Amniotic epithelial cell (primary cell): ENCODE measurements around the gene RRAS2.
A peak's percentile ranks its signal among the peaks of the same experiment; 100 is the strongest.

ENCODE experiments used
- DNase-seq: peaks from one replicate; pipeline ENCODE4 v3.0.0-alpha.2; 2010; ENCODE audit warnings: low read depth

Gene RRAS2

GRCh38 chr11:14336507-14337503, 22.2 kb downstream of the RRAS2 start:
- DNase-seq = peak; percentile 93

- DNase-seq = no peak
Observed at GRCh38 chr11:14335712-14336111, 23.3 kb downstream of the RRAS2 start.

GRCh38 chr11:14334893-14335292, 24.1 kb downstream of the RRAS2 start:
- no peak for DNase-seq

- DNase-seq = no peak
Observed at GRCh38 chr11:14334192-14334591, 24.8 kb downstream of the RRAS2 start.

- no peak for DNase-seq
Observed at GRCh38 chr11:14331476-14332136, 27.4 kb downstream of the RRAS2 start.

GRCh38 chr11:14330881-14331280, 28.1 kb downstream of the RRAS2 start:
- DNase-seq = no peak

GRCh38 chr11:14329702-14330101, 29.3 kb downstream of the RRAS2 start:
- no peak for DNase-seq

- DNase-seq = no peak
Observed at GRCh38 chr11:14327116-14327515, 31.9 kb downstream of the RRAS2 start.

- no peak for DNase-seq
Observed at GRCh38 chr11:14323118-14323676, 35.8 kb downstream of the RRAS2 start.

GRCh38 chr11:14322510-14322909, 36.5 kb downstream of the RRAS2 start:
- no peak for DNase-seq

GRCh38 chr11:14320020-14320419, 39.0 kb downstream of the RRAS2 start:
- DNase-seq = no peak

- DNase-seq = peak; percentile 29
Observed at GRCh38 chr11:14318581-14318981, 40.4 kb downstream of the RRAS2 start.

- no peak for DNase-seq
Observed at GRCh38 chr11:14317659-14318325, 41.2 kb downstream of the RRAS2 start.

GRCh38 chr11:14315130-14315529, 43.9 kb downstream of the RRAS2 start:
- no peak for DNase-seq

- no peak for DNase-seq
Observed at GRCh38 chr11:14314127-14314526, 44.9 kb downstream of the RRAS2 start.

- DNase-seq = no peak
Observed at GRCh38 chr11:14312736-14313438, 46.1 kb downstream of the RRAS2 start.

GRCh38 chr11:14310679-14311078, 48.3 kb downstream of the RRAS2 start:
- DNase-seq = no peak

- no peak for DNase-seq
Observed at GRCh38 chr11:14309425-14310192, 49.4 kb downstream of the RRAS2 start.

GRCh38 chr11:14308897-14309387, 50.0 kb downstream of the RRAS2 start:
- DNase-seq = no peak

GRCh38 chr11:14308114-14308896, 50.7 kb downstream of the RRAS2 start:
- DNase-seq = peak; percentile 60
